Right lobe of liver (tissue), 6 donors: Measurements from ENCODE around the gene SERPINB8. TPM values are rescaled to one million over a fixed set of nuclear protein-coding genes. Genes with fewer than 3 reads are reported as not detected.

Experiments used
- ATAC-seq, 4 donors: fragments of 200-7000 bp; cut with Tn5 transposase; one replicate each; pipeline ENCODE4 v1.9.1; 2020; ENCODE audit warnings: mild to moderate bottlenecking in 4 of 4, moderate library complexity in 4 of 4
- DNase-seq, 3 donors: peaks; one replicate each; pipeline ENCODE4 v3.0.0-alpha.2; 2020
- H3K27ac ChIP-seq, 3 donors: fragments of 200-600 bp; one replicate each; pipeline ENCODE4 v1.8.0; 2022
- H3K27me3 ChIP-seq, 2 donors: fragments of 200-600 bp; one replicate each; pipeline ENCODE4 v1.8.0; 2022
- H3K36me3 ChIP-seq, 4 donors: fragments of 200-600 bp; sonication (generic) in 1 of 4; one replicate each; pipeline versions ENCODE4 v1.5.1 to v1.8.0; 2017 to 2022; ENCODE audit warnings: control low read depth in 1 of 4
- H3K4me1 ChIP-seq, 4 donors: fragments of 200-600 bp; sonication (generic) in 1 of 4; one replicate each; pipeline versions ENCODE4 v1.5.1 to v1.8.0; 2017 to 2022; ENCODE audit warnings: control low read depth in 1 of 4
- H3K4me3 ChIP-seq, 3 donors: fragments of 200-600 bp; one replicate each; pipeline ENCODE4 v1.8.0; 2022
- H3K9me3 ChIP-seq, 4 donors: fragments of 200-600 bp; sonication (generic) in 1 of 4; one replicate each; pipeline versions ENCODE4 v1.5.1 to v1.8.0; 2017 to 2022; ENCODE audit warnings: control low read depth in 1 of 4
- CTCF ChIP-seq, 4 donors: fragments of 200-600 bp in 3 of 4; fragments of 450-650 bp in 1 of 4; IDR thresholded peaks; one replicate each; pipeline versions ENCODE4 v1.5.1 to v1.8.0; 2016 to 2022; ENCODE audit warnings: antibody characterized with exemption in 4 of 4, mild to moderate bottlenecking in 2 of 4
- POLR2A ChIP-seq: fragments of 450-650 bp; IDR thresholded peaks from one replicate; pipeline ENCODE4 v1.6.1; 2017; ENCODE audit warnings: antibody characterized with exemption, mild to moderate bottlenecking
- whole genome bisulfite sequencing: methylation state at CpG from one replicate; pipeline ENCODE4 v1.1.6; 2018; ENCODE audit warnings: low coverage, low lambda C conversion rate; ENCODE audit not compliant: insufficient coverage; ENCODE audit errors: missing lambda C conversion rate; 5-methylcytosine and 5-hydroxymethylcytosine counted together
- intact Hi-C, 2 donors: fragments of 100-400 bp; cut with DNase I; formaldehyde crosslinking; loops; one replicate each; pipeline versions ENCODE4 v1.11.2 to v1.14.1; 2022
- total RNA-seq, 6 experiments: library from RNA; depleted of rRNA in 2 of 6; stranded (reverse); fragments of >200 nt in 2 of 6; fragmentation: NEBNext Ultra II Directional in 3 of 6; extraction: Animal tissue kit (Norgen Biotek cat#: 25700) in 3 of 6; gene quantifications; one replicate each; pipeline versions ENCODE4 v1.1.0 to v1.2.4, GENCODE V29; 2016 to 2023
- donor health status: DM: no; HTN: yes; CAD: no.
- donor health status: DM: no; HTN: no; CAD: no.
- donor health status: DM: no; HTN: no; CAD: no.
- donor health status: DM: no; HTN: yes; CAD: no.
- donor health status: DM: no; HTN: yes; CAD: no.

The SERPINB8 gene
- total RNA-seq, 6 experiments from 2014 or later = 2.8 to 44.2 (median 16.8) TPM

GRCh38 chr18:63963615-63964256 is 6.1 kb upstream of the SERPINB8 start:
- H3K4me1 ChIP-seq = peaks cover 0 to 30% (median 11%) of the 10 kb centered on the region in 4 donors
- no peaks in the 10 kb centered on the region for H3K36me3 ChIP-seq
- H3K9me3 ChIP-seq = no peaks in the 10 kb centered on the region
- intact Hi-C loops = no loop called here
- TF ChIP-seq POLR2A = no peak
- TF ChIP-seq CTCF (IDR thresholded peaks at IDR 0.05) = peak; percentile 85 to 92 (median 89)
- peak overlapping the region; percentile 8 to 78 (median 37) for H3K27ac ChIP-seq
- peak in 1 of 3 donors; percentile 73 for DNase-seq
- WGBS = 44% methylated on average over 1 of the region's 1 CpG
- H3K27me3 ChIP-seq = no peaks in the 10 kb centered on the region
- peak; percentile 86 to 92 (median 88) for ATAC-seq
- no peak overlapping the region for H3K4me3 ChIP-seq

GRCh38 chr18:63964908-63965307 is 5.0 kb upstream of the SERPINB8 start:
- no peaks in the 10 kb centered on the region for H3K9me3 ChIP-seq
- intact Hi-C loops = no loop called here
- H3K4me3 ChIP-seq = no peak overlapping the region
- peak; percentile 48 for TF ChIP-seq POLR2A
- peak in 1 of 4 donors; percentile 2 for TF ChIP-seq CTCF (IDR thresholded peaks at IDR 0.05)
- no peaks in the 10 kb centered on the region for H3K27me3 ChIP-seq
- ATAC-seq (peak; percentile 73 to 82 (median 77)), DNase-seq (no peak)
- H3K36me3 ChIP-seq = no peaks in the 10 kb centered on the region
- peaks cover 0 to 37% (median 11%) of the 10 kb centered on the region in 4 donors for H3K4me1 ChIP-seq
- peak overlapping the region in 2 of 3 donors; percentile 37 to 78 for H3K27ac ChIP-seq

- TF ChIP-seq CTCF (IDR thresholded peaks at IDR 0.05) (no peak), POLR2A (peak; percentile 11)
- Histone ChIP-seq H3K9me3 (no peaks in the 10 kb centered on the region), H3K27ac (peak overlapping the region in 2 of 3 donors; percentile 37 to 78), H3K27me3 (no peaks in the 10 kb centered on the region), H3K36me3 (no peaks in the 10 kb centered on the region), H3K4me1 (peaks cover 0 to 37% (median 11%) of the 10 kb centered on the region in 4 donors), H3K4me3 (no peak overlapping the region)
- WGBS = 41% methylated on average over 5 of the region's 5 CpGs
- intact Hi-C loops = no loop called here
- ATAC-seq (peak in 1 of 4 donors; percentile 36), DNase-seq (no peak)
These were observed 4.1 kb upstream of the SERPINB8 start for GRCh38 chr18:63965716-63966330.

- peak in 2 of 3 donors; percentile 46 to 60 for DNase-seq
- no peaks in the 10 kb centered on the region for H3K27me3 ChIP-seq
- H3K9me3 ChIP-seq = no peaks in the 10 kb centered on the region
- intact Hi-C loops = no loop called here
- no peaks in the 10 kb centered on the region for H3K36me3 ChIP-seq
- peak overlapping the region; percentile 68 to 79 (median 79) for H3K4me3 ChIP-seq
- peak overlapping the region; percentile 96 to 99 (median 98) for H3K27ac ChIP-seq
- 13% methylated on average over 15 of the region's 18 CpGs for WGBS
- peak; percentile 15 to 33 (median 20) for ATAC-seq
- TF ChIP-seq CTCF (IDR thresholded peaks at IDR 0.05) = no peak
- TF ChIP-seq POLR2A = no peak
- H3K4me1 ChIP-seq = peaks cover 0 to 30% (median 4%) of the 10 kb centered on the region in 4 donors
These were observed 926 bp downstream of the SERPINB8 start for GRCh38 chr18:63970809-63971205.
